ENCODE measurements around the gene NUDT14.

The NUDT14 gene

GRCh38 chr14:105167303-105168092, 13.6 kb downstream of the NUDT14 start (continued):
- TF ChIP-seq ATF2 (tag by site-specific recombination; IDR thresholded peaks at IDR 0.05; ENCODE audit: low read depth) (no peak), TSHZ1 (tag by site-specific recombination; IDR thresholded peaks at IDR 0.05; ENCODE audit: borderline replicate concordance) (no peak), BCL6B (tag by site-specific recombination; IDR thresholded peaks at IDR 0.05) (no peak), SCRT1 (tag by site-specific recombination; IDR thresholded peaks at IDR 0.05; ENCODE audit: borderline replicate concordance) (no peak), ZNF785 (tag by site-specific recombination; IDR thresholded peaks at IDR 0.05) (no peak), ZNF629 (tag by site-specific recombination; IDR thresholded peaks at IDR 0.05) (no peak), ZNF473 (tag by site-specific recombination; IDR thresholded peaks at IDR 0.05) (no peak)

GRCh38 chr14:105166571-105167302, 14.4 kb downstream of the NUDT14 start:
- peaks cover 0 to 4% of the 10 kb centered on the region in 2 experiments; a peak in 1 of 3 replicates for H3K36me3 ChIP-seq (ENCODE audit: control insufficient read depth in 2 of 2, insufficient read depth in 1 of 2, low read length in 2 of 2)
- ChIA-PET POLR2A (no interaction called here), CTCF (interaction anchor here (0.5 to 1.2 kb wide), 3 partner anchors 9 to 326 kb away, joined by 3 to 5 read pairs (median 3); no protein-coding TSS in a partner anchor)
- H3K9me3 ChIP-seq (ENCODE audit: control insufficient read depth, insufficient read depth, low read depth, low read length) = no peaks in the 10 kb centered on the region
- H3K4me1 ChIP-seq (ENCODE audit: control insufficient read depth, insufficient read depth, low read length) = peaks cover 8% of the 10 kb centered on the region; the same call in 1 of the 2 replicates
- H3K4me3 ChIP-seq (ENCODE audit: low read depth, low read length) = no peak overlapping the region
- H3K27ac ChIP-seq (ENCODE audit: extremely low read depth, low read depth, low read length) = peak overlapping the region; percentile 56; the same call in 1 of the 2 replicates
- TF ChIP-seq GFI1B (tag by site-specific recombination; IDR thresholded peaks at IDR 0.05) (no peak), ZSCAN30 (tag by site-specific recombination; IDR thresholded peaks at IDR 0.05) (no peak), ZNF664 (tag by site-specific recombination; IDR thresholded peaks at IDR 0.05) (no peak), ZNF76 (tag by site-specific recombination; IDR thresholded peaks at IDR 0.05; ENCODE audit: borderline replicate concordance, low read depth) (no peak), PATZ1 (tag by site-specific recombination; IDR thresholded peaks at IDR 0.05) (peak; percentile 70; the same call in 1 of the 2 replicates), ZNF645 (tag by site-specific recombination; IDR thresholded peaks at IDR 0.05) (no peak), KLF7 (tag by site-specific recombination; IDR thresholded peaks at IDR 0.05; ENCODE audit: borderline replicate concordance) (no peak), ZNF155 (tag by site-specific recombination; IDR thresholded peaks at IDR 0.05) (no peak), ZBTB17 (tag by site-specific recombination; IDR thresholded peaks at IDR 0.05) (peak; percentile 38; the same call in 1 of the 2 replicates), ZNF580 (tag by site-specific recombination; IDR thresholded peaks at IDR 0.05) (no peak), PRDM1 (tag by site-specific recombination; IDR thresholded peaks at IDR 0.05) (no peak), RBAK (tag by site-specific recombination; IDR thresholded peaks at IDR 0.05) (no peak), ZNF513 (tag by site-specific recombination; IDR thresholded peaks at IDR 0.05) (no peak)

Measured in HEK293 (cell line).